ENCODE measurements around the gene TLE6.

TLE6 gene

GRCh38 chr19:3042621-3043267 is 65.4 kb downstream of the TLE6 start:
- no peak overlapping the region for H4K91ac ChIP-seq (ENCODE audit: low read depth, low read length, poor library complexity)
- peaks cover 0 to 14% (median 11%) of the 10 kb centered on the region in 3 experiments for H3K27me3 ChIP-seq (ENCODE audit: control insufficient read depth in 3 of 3, insufficient read depth in 3 of 3, low read depth in 1 of 3, low read length in 3 of 3)
- peak overlapping the region; percentile 44 for H3K18ac ChIP-seq (ENCODE audit: low read length)
- H3K9ac ChIP-seq (ENCODE audit: low read depth, low read length, poor library complexity) = no peak overlapping the region
- H2BK15ac ChIP-seq (ENCODE audit: low read length) = peak overlapping the region; percentile 82
- peaks cover 24 to 25% of the 10 kb centered on the region in 2 donors for H3K4me1 ChIP-seq (ENCODE audit: control insufficient read depth in 2 of 2, insufficient read depth in 1 of 2, low read depth in 1 of 2, low read length in 2 of 2)
- H3K4me3 ChIP-seq (ENCODE audit: low read length in 2 of 2) = peak overlapping the region in 1 of 2 donors; percentile 31
- no peak overlapping the region for H3K14ac ChIP-seq (ENCODE audit: low read length)
- no peaks in the 10 kb centered on the region for H3K9me3 ChIP-seq (replicated peaks in 1 of 2; ENCODE audit: control insufficient read depth in 2 of 2, insufficient read depth in 1 of 2, low read depth in 1 of 2, low read length in 2 of 2)
- no peaks in the 10 kb centered on the region for H3K79me1 ChIP-seq (ENCODE audit: low read depth, low read length)
- no peak for DNase-seq (ENCODE audit: low spot score)
- no peak overlapping the region for H3K27ac ChIP-seq (replicated peaks; ENCODE audit: low read length)
- no peak overlapping the region for H3K23ac ChIP-seq (ENCODE audit: low read depth, low read length, poor library complexity)
- no peak overlapping the region for H2BK120ac ChIP-seq (ENCODE audit: low read depth, low read length)
- H2BK5ac ChIP-seq (ENCODE audit: low read length) = peak overlapping the region; percentile 27
- H2AFZ ChIP-seq (ENCODE audit: low read length) = peak overlapping the region; percentile 75
- no CpG with 5 or more reads among the region's 15 CpGs for WGBS, 2 donors (ENCODE audit: extremely low coverage in 2 of 2, insufficient read length in 2 of 2, insufficient replicate concordance in 1 of 2)
- no peak overlapping the region for H3K4me2 ChIP-seq (ENCODE audit: insufficient read depth, low read length, poor library complexity, severe bottlenecking)
- H3K36me3 ChIP-seq (replicated peaks in 1 of 2; ENCODE audit: control insufficient read depth in 2 of 2, insufficient read depth in 2 of 2, low read length in 2 of 2) = no peaks in the 10 kb centered on the region
- H4K8ac ChIP-seq (ENCODE audit: low read depth, low read length) = no peak overlapping the region
- peak overlapping the region; percentile 77 for H2AK5ac ChIP-seq (ENCODE audit: low read depth, low read length)
- H2BK12ac ChIP-seq (ENCODE audit: low read length) = no peak overlapping the region
- H3K4ac ChIP-seq (ENCODE audit: low read length) = no peak overlapping the region

Measured in neuronal stem cell (in vitro differentiated cells).